ENCODE measurements around the gene CLPTM1.
"Not testable (repeated sequence)": the region's sequence is repeated elsewhere in the genome, so short reads cannot be mapped to it uniquely, and the experiment has no call there.

Gene CLPTM1

GRCh38 chr19:44954649-44955504, at the start of gene CLPTM1:
Gene CLPTM1 (plus strand): TSS chr19:44955380. CDS start chr19:44955396, 16 bp downstream.
- DNase-seq: peak; percentile 99

- DNase-seq: peak; percentile 69
Observed at GRCh38 chr19:44905437-44906160, 49.6 kb upstream of the CLPTM1 start, which contains the start of gene APOE. Gene APOE (plus strand): TSS chr19:44905796. CDS start chr19:44906625, 829 bp downstream.

GRCh38 chr19:44907613-44908012, 47.6 kb upstream of the CLPTM1 start:
- no peak for DNase-seq

- DNase-seq: no peak
Observed at GRCh38 chr19:44908074-44908835, 46.9 kb upstream of the CLPTM1 start.

GRCh38 chr19:44908836-44909261, 46.3 kb upstream of the CLPTM1 start:
- DNase-seq: no peak

- no peak for DNase-seq
Observed at GRCh38 chr19:44909775-44910174, 45.4 kb upstream of the CLPTM1 start.

- not testable (repeated sequence) for DNase-seq
Observed at GRCh38 chr19:44911896-44912295, 43.3 kb upstream of the CLPTM1 start.

- DNase-seq: no peak
Observed at GRCh38 chr19:44912854-44913253, 42.3 kb upstream of the CLPTM1 start.

- not testable (repeated sequence) for DNase-seq
Observed at GRCh38 chr19:44913512-44914432, 41.4 kb upstream of the CLPTM1 start.

GRCh38 chr19:44914433-44915206, 40.6 kb upstream of the CLPTM1 start, which contains the start of gene APOC1:
Gene APOC1 (plus strand): TSS chr19:44914608. CDS start chr19:44914892, 284 bp downstream.
- peak; percentile 95 for DNase-seq

GRCh38 chr19:44924243-44924725, 30.9 kb upstream of the CLPTM1 start:
- DNase-seq: no peak

GRCh38 chr19:44925114-44925891, 29.9 kb upstream of the CLPTM1 start:
- DNase-seq: no peak

- DNase-seq: not testable (repeated sequence)
Observed at GRCh38 chr19:44926245-44927077, 28.7 kb upstream of the CLPTM1 start.

- DNase-seq: no peak
Observed at GRCh38 chr19:44927746-44928145, 27.4 kb upstream of the CLPTM1 start.

- no peak for DNase-seq
Observed at GRCh38 chr19:44930088-44930487, 25.1 kb upstream of the CLPTM1 start.

GRCh38 chr19:44931541-44931940, 23.6 kb upstream of the CLPTM1 start:
- DNase-seq: no peak

GRCh38 chr19:44939668-44940067, 15.5 kb upstream of the CLPTM1 start:
- DNase-seq: no peak

- no peak for DNase-seq
Observed at GRCh38 chr19:44942067-44942571, 13.1 kb upstream of the CLPTM1 start, which contains the start of gene APOC4. Gene APOC4 (plus strand): TSS chr19:44942237. CDS start chr19:44942278, 41 bp downstream.

GRCh38 chr19:44943801-44944249, 11.4 kb upstream of the CLPTM1 start:
- no peak for DNase-seq
